ENCODE results near the gene SLC2A13. TPM values are rescaled to one million over a fixed set of nuclear protein-coding genes. Genes with fewer than 3 reads are reported as not detected.
A peak's percentile ranks its signal among the peaks of the same experiment; 100 is the strongest.

Gene SLC2A13
- total RNA-seq, 2 donors from 2014 or later, result 21.0 to 41.9 TPM

GRCh38 chr12:40010899-40011774 is 94.7 kb downstream of the SLC2A13 start:
- Histone ChIP-seq H3K36me3 (replicated peaks in 1 of 2; ENCODE audit: insufficient read depth in 1 of 2, low read depth in 2 of 2) (no peaks in the 10 kb centered on the region), H3K4me3 (no peak overlapping the region), H3K27me3 (no peaks in the 10 kb centered on the region), H3K27ac (no peak overlapping the region), H3K9me3 (no peaks in the 10 kb centered on the region), H3K4me1 (peaks cover 11% of the 10 kb centered on the region)
- TF ChIP-seq CTCF (IDR thresholded peaks at IDR 0.05) (peak; percentile 58 to 77 (median 70)), POLR2A (IDR thresholded peaks at IDR 0.05) (no peak)
- 54 to 58% methylated on average over 11 of the region's 11 CpGs for WGBS, 2 donors
- ATAC-seq, result peak; percentile 86
- DNase-seq, result peak; percentile 52 to 72 (median 56)
- intact Hi-C loops (cut with DNase I), result loop anchor here (10.0 kb wide), 1 partner anchor 104 kb away; no protein-coding TSS in a partner anchor

- peak; percentile 23 to 53 (median 36) for DNase-seq
- peaks cover 0 to 12% (median 0%) of the 10 kb centered on the region in 3 donors for H3K9me3 ChIP-seq
- H3K27me3 ChIP-seq, result no peaks in the 10 kb centered on the region
- TF ChIP-seq POLR2A (IDR thresholded peaks at IDR 0.05), result no peak
- intact Hi-C loops (cut with DNase I), result no loop called here
- no peaks in the 10 kb centered on the region for H3K36me3 ChIP-seq (replicated peaks in 1 of 2; ENCODE audit: insufficient read depth in 1 of 2, low read depth in 2 of 2)
- H3K4me1 ChIP-seq, result peaks cover 15% of the 10 kb centered on the region
- WGBS, 2 donors, result 34 to 38% methylated on average over 4 of the region's 4 CpGs
- no peak overlapping the region for H3K4me3 ChIP-seq
- peak; percentile 87 for ATAC-seq
- peak overlapping the region in 1 of 4 donors; percentile 23 for H3K27ac ChIP-seq
Measured at GRCh38 chr12:40002178-40003169, 103.4 kb downstream of the SLC2A13 start.

GRCh38 chr12:40001406-40001805 is 104.5 kb downstream of the SLC2A13 start:
- peaks cover 0 to 12% (median 0%) of the 10 kb centered on the region in 3 donors for H3K9me3 ChIP-seq
- H3K36me3 ChIP-seq (replicated peaks in 1 of 2; ENCODE audit: insufficient read depth in 1 of 2, low read depth in 2 of 2), result no peaks in the 10 kb centered on the region
- ATAC-seq (no peak), DNase-seq (no peak)
- H3K27me3 ChIP-seq, result no peaks in the 10 kb centered on the region
- intact Hi-C loops (cut with DNase I), result no loop called here
- H3K4me1 ChIP-seq, result peaks cover 15% of the 10 kb centered on the region
- H3K27ac ChIP-seq, result no peak overlapping the region
- TF ChIP-seq CTCF (IDR thresholded peaks at IDR 0.05) (no peak), POLR2A (IDR thresholded peaks at IDR 0.05) (no peak)
- no peak overlapping the region for H3K4me3 ChIP-seq

GRCh38 chr12:40000884-40001283 is 105.0 kb downstream of the SLC2A13 start:
- 93 to 96% methylated on average over 2 of the region's 2 CpGs for WGBS, 2 donors
- intact Hi-C loops (cut with DNase I), result no loop called here
- Histone ChIP-seq H3K27ac (no peak overlapping the region), H3K4me1 (peaks cover 15% of the 10 kb centered on the region), H3K9me3 (peaks cover 0 to 12% (median 0%) of the 10 kb centered on the region in 3 donors), H3K36me3 (replicated peaks in 1 of 2; ENCODE audit: insufficient read depth in 1 of 2, low read depth in 2 of 2) (no peaks in the 10 kb centered on the region), H3K4me3 (no peak overlapping the region), H3K27me3 (no peaks in the 10 kb centered on the region)
- no peak for TF ChIP-seq CTCF (IDR thresholded peaks at IDR 0.05)
- no peak for TF ChIP-seq POLR2A (IDR thresholded peaks at IDR 0.05)
- no peak for DNase-seq
- ATAC-seq, result no peak

DNA sequence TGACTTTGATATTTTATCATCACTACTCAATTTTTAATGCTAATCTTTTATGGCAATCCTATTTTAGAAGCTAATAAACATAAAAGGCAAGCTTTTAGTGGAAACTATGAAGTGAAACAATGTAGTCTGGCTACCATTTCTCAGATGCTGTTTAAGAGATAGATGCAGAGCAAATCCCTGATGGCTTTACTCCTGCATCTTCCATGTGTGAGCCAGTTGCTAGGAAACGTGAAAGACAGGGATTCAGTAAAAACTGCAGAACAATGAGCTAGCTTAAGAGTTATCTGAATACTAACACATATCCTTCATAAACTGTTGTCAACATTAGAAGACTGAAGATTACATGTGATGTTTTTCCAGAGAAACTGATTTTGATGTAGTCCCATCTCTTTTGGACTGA is 112.6 kb downstream of the SLC2A13 start:
- no peak overlapping the region for H3K27ac ChIP-seq
- ATAC-seq, result no peak
- no peaks in the 10 kb centered on the region for H3K27me3 ChIP-seq
- TF ChIP-seq CTCF (IDR thresholded peaks at IDR 0.05) (no peak), POLR2A (IDR thresholded peaks at IDR 0.05) (no peak)
- H3K36me3 ChIP-seq (replicated peaks in 1 of 2; ENCODE audit: insufficient read depth in 1 of 2, low read depth in 2 of 2), result no peaks in the 10 kb centered on the region
- H3K4me1 ChIP-seq, result no peaks in the 10 kb centered on the region
- H3K4me3 ChIP-seq, result no peak overlapping the region
- no peak for DNase-seq
- 89 to 91% methylated on average over 1 of the region's 1 CpG for WGBS, 2 donors
- intact Hi-C loops (cut with DNase I), result no loop called here
- H3K9me3 ChIP-seq, result no peaks in the 10 kb centered on the region

Measured in body of pancreas (tissue), 4 donors.